Left kidney (tissue), 8 donors: ENCODE results near the gene ADSS2. TPM values are rescaled to one million over a fixed set of nuclear protein-coding genes. Genes with fewer than 3 reads are reported as not detected.
"Not testable (repeated sequence)": the region's sequence is repeated elsewhere in the genome, so short reads cannot be mapped to it uniquely, and the experiment has no call there.

ENCODE experiments used
- DNase-seq: peaks from one replicate; pipeline ENCODE4 v3.0.0-alpha.2; 2013
- long read RNA-seq, 8 donors: transcript quantifications; one replicate each; lab custom pipeline, GENCODE V29; 2026
- polyA plus RNA-seq: library from polyadenylated mRNA; unstranded; fragments of 120-200 nt; gene quantifications from one replicate; pipeline ENCODE4 v1.2.1, GENCODE V29; 2013; ENCODE audit not compliant: insufficient read length

The ADSS2 gene
- polyA plus RNA-seq = 67.4 TPM
- long read RNA-seq, donor 1, transcript ADSS-201 (13 exons, 2,780 nt) = major isoform, 11 of 18 reads
- long read RNA-seq, donor 1, partial matches to known transcripts = 7 of 18 reads
- long read RNA-seq, donor 1, other reads (novel, unspliced or antisense) = 0 of 18 reads
- long read RNA-seq, donor 2, transcript ADSS-201 (13 exons, 2,780 nt) = major isoform, 8 of 13 reads
- long read RNA-seq, donor 2, partial matches to known transcripts = 5 of 13 reads
- long read RNA-seq, donor 2, other reads (novel, unspliced or antisense) = 0 of 13 reads
- long read RNA-seq, donor 3, transcript ADSS-201 (13 exons, 2,780 nt) = major isoform, 10 of 12 reads
- long read RNA-seq, donor 3, partial matches to known transcripts = 0 of 12 reads
- long read RNA-seq, donor 3, other reads (novel, unspliced or antisense) = 0 of 12 reads
- long read RNA-seq, donor 4, partial matches to known transcripts = 0 of 1 reads
- long read RNA-seq, donor 4, other reads (novel, unspliced or antisense) = 0 of 1 reads
- long read RNA-seq, donor 5, transcript ADSS-201 (13 exons, 2,780 nt) = major isoform, 20 of 32 reads
- long read RNA-seq, donor 5, partial matches to known transcripts = 11 of 32 reads
- long read RNA-seq, donor 5, other reads (novel, unspliced or antisense) = 0 of 32 reads
- long read RNA-seq, donor 6, transcript ADSS-201 (13 exons, 2,780 nt) = major isoform, 8 of 9 reads
- long read RNA-seq, donor 6, partial matches to known transcripts = 0 of 9 reads
- long read RNA-seq, donor 6, other reads (novel, unspliced or antisense) = 0 of 9 reads
- long read RNA-seq, donor 7, transcript ADSS-201 (13 exons, 2,780 nt) = major isoform, 18 of 33 reads
- long read RNA-seq, donor 7, partial matches to known transcripts = 15 of 33 reads
- long read RNA-seq, donor 7, other reads (novel, unspliced or antisense) = 0 of 33 reads
- long read RNA-seq, donor 8, transcript ADSS-201 (13 exons, 2,780 nt) = major isoform, 5 of 5 reads
- long read RNA-seq, donor 8, partial matches to known transcripts = 0 of 5 reads
- long read RNA-seq, donor 8, other reads (novel, unspliced or antisense) = 0 of 5 reads

- DNase-seq = no peak
Measured at GRCh38 chr1:244451539-244451950, at the start of gene ADSS2. ADSS2 (minus strand) TSS chr1:244451909; CDS start chr1:244451817, 92 bp downstream.

- DNase-seq = not testable (repeated sequence)
Measured at GRCh38 chr1:244500515-244500914, 48.8 kb upstream of the ADSS2 start.

GRCh38 chr1:244499484-244499883, 47.8 kb upstream of the ADSS2 start:
- DNase-seq = not testable (repeated sequence)

GRCh38 chr1:244497805-244498204, 46.1 kb upstream of the ADSS2 start:
- DNase-seq = no peak

- no peak for DNase-seq
Measured at GRCh38 chr1:244496186-244496585, 44.5 kb upstream of the ADSS2 start.

- no peak for DNase-seq
Measured at GRCh38 chr1:244494653-244495052, 42.9 kb upstream of the ADSS2 start.

GRCh38 chr1:244484971-244485370, 33.3 kb upstream of the ADSS2 start:
- DNase-seq = not testable (repeated sequence)

- no peak for DNase-seq
Measured at GRCh38 chr1:244473059-244473605, 21.4 kb upstream of the ADSS2 start.

GRCh38 chr1:244466724-244467123, 15.0 kb upstream of the ADSS2 start:
- no peak for DNase-seq

- DNase-seq = peak; percentile 86
Measured at GRCh38 chr1:244461245-244462071, 9.7 kb upstream of the ADSS2 start, which contains the start of gene CATSPERE. CATSPERE (plus strand) TSS chr1:244461273; CDS start chr1:244461430, 157 bp downstream.

- DNase-seq = no peak
Measured at GRCh38 chr1:244460197-244460596, 8.5 kb upstream of the ADSS2 start.

GRCh38 chr1:244458781-244459180, 7.1 kb upstream of the ADSS2 start:
- DNase-seq = no peak

- no peak for DNase-seq
Measured at GRCh38 chr1:244456586-244456985, 4.9 kb upstream of the ADSS2 start.

- DNase-seq = no peak
Measured at GRCh38 chr1:244454412-244454811, 2.7 kb upstream of the ADSS2 start.

GRCh38 chr1:244451951-244452795, 464 bp upstream of the ADSS2 start:
- DNase-seq = peak; percentile 100

GRCh38 chr1:244450597-244451538, 841 bp downstream of the ADSS2 start:
- DNase-seq = peak; percentile 31

- DNase-seq = no peak
Measured at GRCh38 chr1:244449936-244450508, 1.7 kb downstream of the ADSS2 start.

- DNase-seq = no peak
Measured at GRCh38 chr1:244448279-244449036, 3.3 kb downstream of the ADSS2 start.
